ENCODE measurements around the gene CCDC93. TPM values are rescaled to one million over a fixed set of nuclear protein-coding genes. Genes with fewer than 3 reads are reported as not detected.

The CCDC93 gene
- polyA plus RNA-seq, 1 donor from 2014 or later: 98.4 TPM

GRCh38 chr2:117935954-117936353 lies 77.9 kb downstream of the CCDC93 start:
- Histone ChIP-seq H2AFZ (ENCODE audit: low read depth, low read length) (no peak overlapping the region), H3K4me3 (ENCODE audit: low read length) (no peak overlapping the region), H3K9me2 (ENCODE audit: insufficient read depth, low read length) (no peaks in the 10 kb centered on the region), H3K9me3 (ENCODE audit: low read length) (no peaks in the 10 kb centered on the region), H3K4me2 (ENCODE audit: low read length) (no peak overlapping the region), H3K27me3 (ENCODE audit: insufficient read depth, low read depth, low read length) (no peaks in the 10 kb centered on the region), H4K20me1 (ENCODE audit: insufficient read depth) (no peaks in the 10 kb centered on the region), H3K79me2 (replicated peaks; ENCODE audit: insufficient read depth, low read length) (no peaks in the 10 kb centered on the region), H3F3A (ENCODE audit: insufficient read depth, low read length, poor library complexity, severe bottlenecking) (no peaks in the 10 kb centered on the region), H3K27ac (ENCODE audit: low read length) (no peak overlapping the region), H3K36me3 (ENCODE audit: insufficient read depth, low read length) (peaks cover 8% of the 10 kb centered on the region), H3K9ac (ENCODE audit: low read length) (no peak overlapping the region)
- TF ChIP-seq REST (IDR thresholded peaks at IDR 0.05; ENCODE audit: borderline replicate concordance): no peak
- no peak for TF ChIP-seq CTCF (IDR thresholded peaks at IDR 0.05; ENCODE audit: poor library complexity, severe bottlenecking)
- TF ChIP-seq EZH2 (IDR thresholded peaks at IDR 0.05; ENCODE audit: borderline replicate concordance, insufficient read depth, low read length, poor library complexity, severe bottlenecking): no peak
- no peak for TF ChIP-seq TAF1 (IDR thresholded peaks at IDR 0.05; ENCODE audit: low read depth)
- TF ChIP-seq EP300 (conservative IDR thresholded peaks at IDR 0.05; ENCODE audit: poor library complexity, severe bottlenecking): no peak
- TF ChIP-seq RAD21 (conservative IDR thresholded peaks at IDR 0.05): no peak

GRCh38 chr2:117935456-117935855 lies 78.4 kb downstream of the CCDC93 start:
- Histone ChIP-seq H4K20me1 (ENCODE audit: insufficient read depth) (no peaks in the 10 kb centered on the region), H3K36me3 (ENCODE audit: insufficient read depth, low read length) (peaks cover 8% of the 10 kb centered on the region), H3K79me2 (replicated peaks; ENCODE audit: insufficient read depth, low read length) (no peaks in the 10 kb centered on the region), H3K9me2 (ENCODE audit: insufficient read depth, low read length) (no peaks in the 10 kb centered on the region), H3K9me3 (ENCODE audit: low read length) (no peaks in the 10 kb centered on the region), H3K27ac (ENCODE audit: low read length) (no peak overlapping the region), H3F3A (ENCODE audit: insufficient read depth, low read length, poor library complexity, severe bottlenecking) (no peaks in the 10 kb centered on the region), H3K4me3 (ENCODE audit: low read length) (no peak overlapping the region), H2AFZ (ENCODE audit: low read depth, low read length) (no peak overlapping the region), H3K4me2 (ENCODE audit: low read length) (no peak overlapping the region), H3K27me3 (ENCODE audit: insufficient read depth, low read depth, low read length) (no peaks in the 10 kb centered on the region), H3K9ac (ENCODE audit: low read length) (no peak overlapping the region)
- TF ChIP-seq SMC3 (conservative IDR thresholded peaks at IDR 0.05; ENCODE audit: poor library complexity) (no peak), CTCF (IDR thresholded peaks at IDR 0.05; ENCODE audit: poor library complexity, severe bottlenecking) (no peak), MXI1 (conservative IDR thresholded peaks at IDR 0.05; ENCODE audit: poor library complexity, severe bottlenecking) (no peak), RAD21 (conservative IDR thresholded peaks at IDR 0.05) (no peak), TAF1 (IDR thresholded peaks at IDR 0.05; ENCODE audit: low read depth) (no peak), REST (IDR thresholded peaks at IDR 0.05; ENCODE audit: borderline replicate concordance) (no peak), EZH2 (IDR thresholded peaks at IDR 0.05; ENCODE audit: borderline replicate concordance, insufficient read depth, low read length, poor library complexity, severe bottlenecking) (no peak), POLR2AphosphoS5 (IDR thresholded peaks at IDR 0.05) (no peak), EP300 (conservative IDR thresholded peaks at IDR 0.05; ENCODE audit: poor library complexity, severe bottlenecking) (no peak)

Data from neural cell (in vitro differentiated cells).